HepG2 (cell line): Measurements from ENCODE around the gene ZNF440. TPM values are rescaled to one million over a fixed set of nuclear protein-coding genes. Genes with fewer than 3 reads are reported as not detected.

ENCODE experiments used
- ASH2L ChIP-seq: fragments of 300-600, 200-600 bp; sonication (generic); IDR thresholded peaks from 2 replicates; pipeline ENCODE4 v1.7.0; 2017; ENCODE audit warnings: low read depth, mild to moderate bottlenecking, moderate library complexity, mixed read lengths, low read length; ENCODE audit not compliant: insufficient read length
- ATF7 ChIP-seq, 2 experiments: fragments of 450-650 bp in 1 of 2; sonication (generic) in 1 of 2; formaldehyde crosslinking in 1 of 2; IDR thresholded peaks; 2 replicates each; pipeline versions ENCODE4 v1.4.0 to v1.6.1; 2016 to 2020; ENCODE audit warnings: antibody characterized with exemption in 1 of 2, mild to moderate bottlenecking in 1 of 2, missing genetic modification reagents in 1 of 2
- FOXO4 ChIP-seq: sonication (generic); formaldehyde crosslinking; conservative IDR thresholded peaks from 2 replicates; pipeline ENCODE4 v1.8.1; 2023; ENCODE audit warnings: missing genetic modification reagents
- GATA4 ChIP-seq: sonication (generic); IDR thresholded peaks from 2 replicates; pipeline ENCODE4 v1.6.1; 2016; ENCODE audit warnings: antibody characterized with exemption, low read depth, borderline replicate concordance
- NAIF1 ChIP-seq: sonication (generic); formaldehyde crosslinking; IDR thresholded peaks from 2 replicates; pipeline ENCODE4 v1.5.0; 2020; ENCODE audit warnings: mild to moderate bottlenecking, missing genetic modification reagents, borderline replicate concordance
- NFIC ChIP-seq: IDR thresholded peaks from 2 replicates; pipeline ENCODE4 v1.6.1; 2012; ENCODE audit warnings: mild to moderate bottlenecking, low read length, inconsistent platforms
- NKX3-1 ChIP-seq: sonication (generic); formaldehyde crosslinking; IDR thresholded peaks from 2 replicates; pipeline ENCODE4 v1.5.0; 2020; ENCODE audit warnings: missing genetic modification reagents
- PBX3 ChIP-seq: sonication (generic); formaldehyde crosslinking; IDR thresholded peaks from 2 replicates; pipeline ENCODE4 v1.8.1; 2023; ENCODE audit warnings: missing genetic modification reagents, inconsistent platforms, borderline replicate concordance
- POLR2A ChIP-seq, 2 experiments: IDR thresholded peaks; 2 replicates each; pipeline ENCODE4 v1.6.1; 2011; ENCODE audit warnings: low read depth in 2 of 2, low read length in 2 of 2, mild to moderate bottlenecking in 1 of 2, moderate library complexity in 1 of 2; ENCODE audit not compliant: insufficient read depth in 1 of 2
- REL ChIP-seq: sonication (generic); formaldehyde crosslinking; conservative IDR thresholded peaks from 2 replicates; pipeline ENCODE4 v1.8.0; 2022; ENCODE audit warnings: mild to moderate bottlenecking, missing genetic modification reagents, moderate library complexity
- SRY ChIP-seq: sonication (generic); formaldehyde crosslinking; IDR thresholded peaks from 2 replicates; pipeline ENCODE4 v1.8.0; 2022; ENCODE audit warnings: mild to moderate bottlenecking, missing genetic modification reagents
- TARDBP ChIP-seq: sonication (generic); formaldehyde crosslinking; IDR thresholded peaks from 2 replicates; pipeline ENCODE4 v1.8.0; 2022; ENCODE audit warnings: mild to moderate bottlenecking, missing genetic modification reagents
- TCF12 ChIP-seq, 2 experiments: fragments of 450-650 bp in 1 of 2; sonication (generic) in 1 of 2; formaldehyde crosslinking in 1 of 2; IDR thresholded peaks; 2 replicates each; pipeline versions ENCODE4 v1.6.1 to v1.8.0; 2017 to 2022; ENCODE audit warnings: antibody characterized with exemption in 1 of 2, mild to moderate bottlenecking in 1 of 2, missing genetic modification reagents in 1 of 2, moderate library complexity in 1 of 2
- TFDP1 ChIP-seq: IDR thresholded peaks from 2 replicates; pipeline ENCODE4 v1.6.1; 2016; ENCODE audit warnings: missing compliant biosample characterization, missing genetic modification reagents, borderline replicate concordance
- ZNF350 ChIP-seq: sonication (generic); formaldehyde crosslinking; IDR thresholded peaks from 2 replicates; pipeline ENCODE4 v1.4.0; 2020; ENCODE audit warnings: mild to moderate bottlenecking, low read depth, missing genetic modification reagents, borderline replicate concordance
- ZNF563 ChIP-seq: sonication (generic); formaldehyde crosslinking; IDR thresholded peaks from 2 replicates; pipeline ENCODE4 v1.8.0; 2022; ENCODE audit warnings: mild to moderate bottlenecking, moderate library complexity, missing genetic modification reagents
- ZNF766 ChIP-seq: sonication (generic); formaldehyde crosslinking; IDR thresholded peaks from 2 replicates; pipeline ENCODE4 v1.5.0; 2020; ENCODE audit warnings: missing genetic modification reagents, borderline replicate concordance
- ZNF770 ChIP-seq: sonication (generic); formaldehyde crosslinking; IDR thresholded peaks from 2 replicates; pipeline ENCODE4 v1.5.0; 2020; ENCODE audit warnings: mild to moderate bottlenecking, missing genetic modification reagents
- ZNF792 ChIP-seq: IDR thresholded peaks from 2 replicates; pipeline ENCODE4 v1.6.1; 2016
- ZSCAN25 ChIP-seq: sonication (generic); formaldehyde crosslinking; IDR thresholded peaks from 2 replicates; pipeline ENCODE4 v1.8.0; 2022; ENCODE audit warnings: mild to moderate bottlenecking, missing genetic modification reagents
- ZSCAN29 ChIP-seq: sonication (generic); formaldehyde crosslinking; conservative IDR thresholded peaks from 2 replicates; pipeline ENCODE4 v1.4.0; 2020; ENCODE audit warnings: mild to moderate bottlenecking, missing genetic modification reagents
- ZZZ3 ChIP-seq: sonication (generic); formaldehyde crosslinking; IDR thresholded peaks from 2 replicates; pipeline ENCODE4 v1.4.0; 2020; ENCODE audit warnings: missing genetic modification reagents, mild to moderate bottlenecking, borderline replicate concordance
- polyA plus RNA-seq, 8 experiments: library from polyadenylated mRNA; depleted of rRNA in 3 of 8; stranded (reverse) in 7 of 8; unstranded in 1 of 8; fragments of >200 nt; fragmentation: Illumina TruSeq in 4 of 8; extraction: Trizol in 4 of 8; gene quantifications; 2 replicates each; pipeline versions ENCODE4 v1.2.1 to v1.2.3, GENCODE V29; 2011 to 2016; ENCODE audit warnings: low read depth in 4 of 8, missing spikeins in 1 of 8, mixed read lengths in 1 of 8; ENCODE audit not compliant: insufficient read depth in 1 of 8
- total RNA-seq, 5 experiments: library from RNA; depleted of rRNA; stranded (reverse); fragments of >200 nt; fragmentation: Illumina TruSeq; extraction: Trizol; gene quantifications; 2 replicates each; pipeline ENCODE4 v1.2.3, GENCODE V29; 2016; ENCODE audit warnings: low read depth in 1 of 5

Gene ZNF440
- total and polyA plus RNA-seq, 2 of the 13 experiments (the other 11 are each of a cell fraction or from before 2014, with no cell fraction given): 2.7 to 12.4 TPM

GRCh38 chr19:11766597-11767591, 47.2 kb upstream of the ZNF440 start, which contains the start of gene ZNF441 (continued):
- TF ChIP-seq ZNF563 (CRISPR knock-in tag) (peak; percentile 36; the same call in 1 of the 2 replicates), TARDBP (CRISPR knock-in tag) (peak; percentile 51; the same call in 1 of the 2 replicates), ZNF792 (CRISPR knock-in tag) (0 out of 2 replicates have a peak, but pooled peaks have one; percentile 40), NAIF1 (peak; percentile 38; the same call in 1 of the 2 replicates), REL (no peak), TCF12 (IDR thresholded peaks at IDR 0.05) (no peak), TCF12 (CRISPR knock-in tag; IDR thresholded peaks at IDR 0.05) (0 out of 2 replicates have a peak, but pooled peaks have one; percentile 63), ZZZ3 (CRISPR knock-in tag) (no peak), TFDP1 (CRISPR knock-in tag) (peak; percentile 82; the same call in 1 of the 2 replicates), SRY (0 out of 2 replicates have a peak, but pooled peaks have one; percentile 22), ZSCAN25 (peak; percentile 84), NKX3-1 (CRISPR knock-in tag) (no peak), POLR2A (IDR thresholded peaks at IDR 0.05; ENCODE audit: insufficient read depth in 1 of 2, low read depth in 2 of 2, low read length in 2 of 2) (peak; percentile 77 to 93), ZSCAN29 (peak; percentile 69), ZNF770 (CRISPR knock-in tag) (peak; percentile 56; the same call in 1 of the 2 replicates), ZNF766 (CRISPR knock-in tag) (no peak; the same call in 1 of the 2 replicates), NFIC (no peak), PBX3 (CRISPR knock-in tag) (0 out of 2 replicates have a peak, but pooled peaks have one; percentile 46), ASH2L (peak; percentile 55), GATA4 (peak; percentile 82; the same call in 1 of the 2 replicates), ATF7 (IDR thresholded peaks at IDR 0.05) (no peak), ATF7 (CRISPR knock-in tag; IDR thresholded peaks at IDR 0.05) (0 out of 2 replicates have a peak, but pooled peaks have one; percentile 63), ZNF350 (CRISPR knock-in tag) (peak; percentile 14; the same call in 1 of the 2 replicates), FOXO4 (0 out of 2 replicates have a peak, but pooled peaks have one; percentile 88)
